ENCODE results near the gene CAMK1D.

CAMK1D gene

GRCh38 chr10:12833451-12833850 is 484.1 kb downstream of the CAMK1D start:
- H3K27ac Mint-ChIP-seq: no peak overlapping the region
- no peaks in the 10 kb centered on the region for H3K9me3 Mint-ChIP-seq
- DNase-seq: no peak
- peaks cover 12 to 32% of the 10 kb centered on the region in 2 donors for H3K36me3 Mint-ChIP-seq
- H3K4me1 Mint-ChIP-seq: no peaks in the 10 kb centered on the region
- no peaks in the 10 kb centered on the region for H3K27me3 Mint-ChIP-seq
- ATAC-seq (replicated peaks): no peak
- H3K4me3 Mint-ChIP-seq: no peak overlapping the region

GRCh38 chr10:12834116-12834665 is 484.8 kb downstream of the CAMK1D start:
- H3K9me3 Mint-ChIP-seq: no peaks in the 10 kb centered on the region
- no peak overlapping the region for H3K4me3 Mint-ChIP-seq
- H3K4me1 Mint-ChIP-seq: no peaks in the 10 kb centered on the region
- no peak overlapping the region for H3K27ac Mint-ChIP-seq
- DNase-seq (no peak), ATAC-seq (replicated peaks) (no peak)
- H3K36me3 Mint-ChIP-seq: peaks cover 7 to 26% of the 10 kb centered on the region in 2 donors
- H3K27me3 Mint-ChIP-seq: no peaks in the 10 kb centered on the region

- no peak overlapping the region for H3K4me3 Mint-ChIP-seq
- ATAC-seq (replicated peaks) (no peak), DNase-seq (no peak)
- peaks cover 6 to 24% of the 10 kb centered on the region in 2 donors for H3K36me3 Mint-ChIP-seq
- H3K4me1 Mint-ChIP-seq: no peaks in the 10 kb centered on the region
- no peak overlapping the region for H3K27ac Mint-ChIP-seq
- H3K9me3 Mint-ChIP-seq: no peaks in the 10 kb centered on the region
- no peaks in the 10 kb centered on the region for H3K27me3 Mint-ChIP-seq
These were observed 485.4 kb downstream of the CAMK1D start for GRCh38 chr10:12834721-12835120.

- DNase-seq (no peak), ATAC-seq (replicated peaks) (no peak)
- Mint-ChIP-seq H3K4me1 (no peaks in the 10 kb centered on the region), H3K27me3 (no peaks in the 10 kb centered on the region), H3K27ac (no peak overlapping the region), H3K4me3 (no peak overlapping the region), H3K9me3 (no peaks in the 10 kb centered on the region), H3K36me3 (peaks cover 0 to 16% of the 10 kb centered on the region in 2 donors)
These were observed 486.4 kb downstream of the CAMK1D start for GRCh38 chr10:12835709-12836108.

GRCh38 chr10:12838366-12838765 is 489.0 kb downstream of the CAMK1D start:
- Mint-ChIP-seq H3K4me1 (no peaks in the 10 kb centered on the region), H3K27me3 (no peaks in the 10 kb centered on the region), H3K4me3 (no peak overlapping the region), H3K36me3 (peaks cover 0 to 4% of the 10 kb centered on the region in 2 donors), H3K9me3 (no peaks in the 10 kb centered on the region), H3K27ac (no peak overlapping the region)
- no peak for DNase-seq
- no peak for ATAC-seq (replicated peaks)

GRCh38 chr10:12838995-12839927 is 489.9 kb downstream of the CAMK1D start:
- Mint-ChIP-seq H3K36me3 (no peaks in the 10 kb centered on the region), H3K27me3 (no peaks in the 10 kb centered on the region), H3K9me3 (no peaks in the 10 kb centered on the region), H3K27ac (no peak overlapping the region), H3K4me3 (no peak overlapping the region), H3K4me1 (no peaks in the 10 kb centered on the region)
- DNase-seq (no peak), ATAC-seq (replicated peaks) (no peak)

GRCh38 chr10:12839941-12840611 is 490.7 kb downstream of the CAMK1D start:
- H3K9me3 Mint-ChIP-seq: no peaks in the 10 kb centered on the region
- peaks cover 2 to 3% of the 10 kb centered on the region in 2 donors for H3K27me3 Mint-ChIP-seq
- no peak overlapping the region for H3K4me3 Mint-ChIP-seq
- no peaks in the 10 kb centered on the region for H3K36me3 Mint-ChIP-seq
- no peak overlapping the region for H3K27ac Mint-ChIP-seq
- DNase-seq: no peak
- H3K4me1 Mint-ChIP-seq: no peaks in the 10 kb centered on the region
- no peak for ATAC-seq (replicated peaks)

- H3K4me3 Mint-ChIP-seq: no peak overlapping the region
- no peak for ATAC-seq (replicated peaks)
- DNase-seq: no peak
- H3K9me3 Mint-ChIP-seq: no peaks in the 10 kb centered on the region
- no peaks in the 10 kb centered on the region for H3K4me1 Mint-ChIP-seq
- no peak overlapping the region for H3K27ac Mint-ChIP-seq
- H3K36me3 Mint-ChIP-seq: no peaks in the 10 kb centered on the region
- H3K27me3 Mint-ChIP-seq: peaks cover 5 to 9% of the 10 kb centered on the region in 2 donors
These were observed 492.1 kb downstream of the CAMK1D start for GRCh38 chr10:12841426-12841825.

GRCh38 chr10:12841826-12842225 is 492.5 kb downstream of the CAMK1D start:
- H3K27ac Mint-ChIP-seq: no peak overlapping the region
- H3K4me3 Mint-ChIP-seq: no peak overlapping the region
- H3K9me3 Mint-ChIP-seq: no peaks in the 10 kb centered on the region
- no peak for ATAC-seq (replicated peaks)
- no peaks in the 10 kb centered on the region for H3K36me3 Mint-ChIP-seq
- peaks cover 5 to 10% of the 10 kb centered on the region in 2 donors for H3K27me3 Mint-ChIP-seq
- no peak for DNase-seq
- H3K4me1 Mint-ChIP-seq: no peaks in the 10 kb centered on the region

GRCh38 chr10:12842310-12842709 is 493.0 kb downstream of the CAMK1D start:
- Mint-ChIP-seq H3K9me3 (no peaks in the 10 kb centered on the region), H3K4me1 (no peaks in the 10 kb centered on the region), H3K36me3 (no peaks in the 10 kb centered on the region), H3K4me3 (no peak overlapping the region), H3K27ac (no peak overlapping the region), H3K27me3 (peaks cover 5 to 15% of the 10 kb centered on the region in 2 donors)
- ATAC-seq (replicated peaks) (no peak), DNase-seq (no peak)

GRCh38 chr10:12843296-12843945 is 494.1 kb downstream of the CAMK1D start:
- Mint-ChIP-seq H3K4me1 (no peaks in the 10 kb centered on the region), H3K27ac (no peak overlapping the region), H3K9me3 (no peaks in the 10 kb centered on the region), H3K36me3 (no peaks in the 10 kb centered on the region), H3K27me3 (peaks cover 5 to 20% of the 10 kb centered on the region in 2 donors), H3K4me3 (no peak overlapping the region)
- DNase-seq (no peak), ATAC-seq (replicated peaks) (no peak)

- ATAC-seq (replicated peaks): no peak
- no peaks in the 10 kb centered on the region for H3K9me3 Mint-ChIP-seq
These were observed 495.6 kb downstream of the CAMK1D start for GRCh38 chr10:12844811-12845483.

GRCh38 chr10:12846718-12847117 is 497.4 kb downstream of the CAMK1D start:
- H3K4me3 Mint-ChIP-seq: no peak overlapping the region
- no peak overlapping the region for H3K27ac Mint-ChIP-seq
- H3K36me3 Mint-ChIP-seq: peaks cover 0 to 3% of the 10 kb centered on the region in 2 donors
- no peak for DNase-seq
- H3K4me1 Mint-ChIP-seq: peaks cover 7% of the 10 kb centered on the region in 2 donors
- peaks cover 21 to 38% of the 10 kb centered on the region in 2 donors for H3K27me3 Mint-ChIP-seq
- H3K9me3 Mint-ChIP-seq: peaks cover 3 to 4% of the 10 kb centered on the region in 2 donors
- ATAC-seq (replicated peaks): no peak

More at GRCh38 chr10:12844811-12845483, 495.6 kb downstream of the CAMK1D start:
- H3K36me3 Mint-ChIP-seq: no peaks in the 10 kb centered on the region
- H3K27ac Mint-ChIP-seq: no peak overlapping the region
- no peak overlapping the region for H3K4me3 Mint-ChIP-seq
- H3K4me1 Mint-ChIP-seq: peaks cover 7% of the 10 kb centered on the region in 2 donors
- DNase-seq: no peak
- peaks cover 16 to 31% of the 10 kb centered on the region in 2 donors for H3K27me3 Mint-ChIP-seq
